ENCODE measurements around the gene INPPL1.

DNA sequence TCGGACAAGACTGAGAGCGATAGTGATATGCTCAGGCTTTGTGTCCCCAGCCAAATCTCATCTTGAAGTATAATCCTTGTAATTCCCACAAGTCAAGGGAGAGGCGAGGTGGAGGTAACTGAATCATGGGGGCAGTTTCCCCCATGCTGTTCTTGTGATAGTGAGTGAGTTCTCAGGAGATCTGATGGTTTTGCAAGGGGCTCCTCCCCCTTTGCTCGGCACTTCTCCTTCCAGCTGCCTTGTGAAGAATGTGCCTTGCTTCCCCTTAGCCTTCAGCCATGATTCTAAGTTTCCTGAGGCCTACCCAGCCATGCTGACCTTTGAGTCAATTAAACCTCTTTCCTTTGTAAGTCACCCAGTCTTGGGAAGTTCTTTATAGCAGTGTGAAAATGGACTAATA lies 15.5 kb upstream of the INPPL1 start:
- TF ChIP-seq CTCF (IDR thresholded peaks at IDR 0.05) = no peak
- TF ChIP-seq POLR2AphosphoS5 (IDR thresholded peaks at IDR 0.05; ENCODE audit: insufficient read depth in 1 of 2, low read depth in 1 of 2) = no peak

Measured in vagina (tissue), 2 donors.